Measurements from ENCODE around the gene HIGD1A. TPM values are rescaled to one million over a fixed set of nuclear protein-coding genes. Genes with fewer than 3 reads are reported as not detected.

HIGD1A gene
- polyA plus RNA-seq, 1 donor (not counting 4 experiments of a cell fraction or from before 2014, with no cell fraction given), result 443 TPM

GRCh38 chr3:42841332-42841731 lies 37.0 kb upstream of the HIGD1A start:
- peaks cover 7% of the 10 kb centered on the region for H3K27me3 ChIP-seq (ENCODE audit: control insufficient read depth, extremely low read depth, insufficient read depth, low read length)
- H3K27ac ChIP-seq (ENCODE audit: control insufficient read depth, insufficient read depth, low read length), result no peak overlapping the region
- H3K9me3 ChIP-seq (ENCODE audit: control insufficient read depth, low read depth, low read length), result no peaks in the 10 kb centered on the region
- dilution Hi-C loops (cut with MboI; ENCODE audit: extremely low pct_ligation_motif_present, low sequenced_read_pairs), result no loop called here
- no peaks in the 10 kb centered on the region for H3K4me1 ChIP-seq (ENCODE audit: control insufficient read depth, extremely low read depth, insufficient read depth, low read length)
- TF ChIP-seq, protein P1, sequence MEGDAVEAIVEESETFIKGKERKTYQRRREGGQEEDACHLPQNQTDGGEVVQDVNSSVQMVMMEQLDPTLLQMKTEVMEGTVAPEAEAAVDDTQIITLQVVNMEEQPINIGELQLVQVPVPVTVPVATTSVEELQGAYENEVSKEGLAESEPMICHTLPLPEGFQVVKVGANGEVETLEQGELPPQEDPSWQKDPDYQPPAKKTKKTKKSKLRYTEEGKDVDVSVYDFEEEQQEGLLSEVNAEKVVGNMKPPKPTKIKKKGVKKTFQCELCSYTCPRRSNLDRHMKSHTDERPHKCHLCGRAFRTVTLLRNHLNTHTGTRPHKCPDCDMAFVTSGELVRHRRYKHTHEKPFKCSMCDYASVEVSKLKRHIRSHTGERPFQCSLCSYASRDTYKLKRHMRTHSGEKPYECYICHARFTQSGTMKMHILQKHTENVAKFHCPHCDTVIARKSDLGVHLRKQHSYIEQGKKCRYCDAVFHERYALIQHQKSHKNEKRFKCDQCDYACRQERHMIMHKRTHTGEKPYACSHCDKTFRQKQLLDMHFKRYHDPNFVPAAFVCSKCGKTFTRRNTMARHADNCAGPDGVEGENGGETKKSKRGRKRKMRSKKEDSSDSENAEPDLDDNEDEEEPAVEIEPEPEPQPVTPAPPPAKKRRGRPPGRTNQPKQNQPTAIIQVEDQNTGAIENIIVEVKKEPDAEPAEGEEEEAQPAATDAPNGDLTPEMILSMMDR (optimal IDR thresholded peaks at IDR 0.05 in 1 of 3, IDR thresholded peaks at IDR 0.05 in 1 of 3, conservative IDR thresholded peaks at IDR 0.05 in 1 of 3; ENCODE audit: extremely low read depth in 1 of 3, insufficient read depth in 2 of 3, low read length in 3 of 3), result no peak
- no peak for TF ChIP-seq EZH2 (IDR thresholded peaks at IDR 0.05; ENCODE audit: low read length)
- H3K79me2 ChIP-seq (ENCODE audit: control insufficient read depth, insufficient read depth, low read length), result no peaks in the 10 kb centered on the region
- H2AFZ ChIP-seq (ENCODE audit: control insufficient read depth, low read length), result no peak overlapping the region
- no peak overlapping the region for H3K9ac ChIP-seq (ENCODE audit: control insufficient read depth, extremely low read depth, insufficient read depth, low read length)
- no peaks in the 10 kb centered on the region for H3K36me3 ChIP-seq (ENCODE audit: control insufficient read depth in 2 of 2, extremely low read depth in 1 of 2, insufficient read depth in 2 of 2, low read length in 2 of 2)
- no peak overlapping the region for H3K4me2 ChIP-seq (ENCODE audit: control insufficient read depth, extremely low read depth, insufficient read depth, low read depth, low read length)
- no peaks in the 10 kb centered on the region for H3K9me1 ChIP-seq (ENCODE audit: control insufficient read depth, extremely low read depth, insufficient read depth, low read length)
- no peak overlapping the region for H3K4me3 ChIP-seq (ENCODE audit: control insufficient read depth in 2 of 3, extremely low read depth in 1 of 3, insufficient read depth in 2 of 3, low read depth in 1 of 3, low read length in 3 of 3)
- no peak for DNase-seq (ENCODE audit: low read depth, low spot score)
- no peaks in the 10 kb centered on the region for H4K20me1 ChIP-seq (ENCODE audit: control insufficient read depth, extremely low read depth, insufficient read depth, low read length)
- FAIRE-seq, result no peak

GRCh38 chr3:42839616-42840015 lies 35.3 kb upstream of the HIGD1A start:
- no peak overlapping the region for H3K9ac ChIP-seq (ENCODE audit: control insufficient read depth, extremely low read depth, insufficient read depth, low read length)
- H3K27ac ChIP-seq (ENCODE audit: control insufficient read depth, insufficient read depth, low read length), result no peak overlapping the region
- dilution Hi-C loops (cut with MboI; ENCODE audit: extremely low pct_ligation_motif_present, low sequenced_read_pairs), result no loop called here
- H3K4me3 ChIP-seq (ENCODE audit: control insufficient read depth in 2 of 3, extremely low read depth in 1 of 3, insufficient read depth in 2 of 3, low read depth in 1 of 3, low read length in 3 of 3), result no peak overlapping the region
- no peaks in the 10 kb centered on the region for H3K9me3 ChIP-seq (ENCODE audit: control insufficient read depth, low read depth, low read length)
- no peaks in the 10 kb centered on the region for H3K9me1 ChIP-seq (ENCODE audit: control insufficient read depth, extremely low read depth, insufficient read depth, low read length)
- peak; percentile 71 for FAIRE-seq
- no peaks in the 10 kb centered on the region for H4K20me1 ChIP-seq (ENCODE audit: control insufficient read depth, extremely low read depth, insufficient read depth, low read length)
- H3K36me3 ChIP-seq (ENCODE audit: control insufficient read depth in 2 of 2, extremely low read depth in 1 of 2, insufficient read depth in 2 of 2, low read length in 2 of 2), result no peaks in the 10 kb centered on the region
- H3K4me1 ChIP-seq (ENCODE audit: control insufficient read depth, extremely low read depth, insufficient read depth, low read length), result no peaks in the 10 kb centered on the region
- no peak for DNase-seq (ENCODE audit: low read depth, low spot score)
- TF ChIP-seq EZH2 (IDR thresholded peaks at IDR 0.05; ENCODE audit: low read length), result no peak
- TF ChIP-seq, protein P1 (optimal IDR thresholded peaks at IDR 0.05 in 1 of 3, IDR thresholded peaks at IDR 0.05 in 1 of 3, conservative IDR thresholded peaks at IDR 0.05 in 1 of 3; ENCODE audit: extremely low read depth in 1 of 3, insufficient read depth in 2 of 3, low read length in 3 of 3), result peak; percentile 72 to 87 (median 77)
- no peaks in the 10 kb centered on the region for H3K79me2 ChIP-seq (ENCODE audit: control insufficient read depth, insufficient read depth, low read length)
- H3K4me2 ChIP-seq (ENCODE audit: control insufficient read depth, extremely low read depth, insufficient read depth, low read depth, low read length), result peak overlapping the region; percentile 10
- no peak overlapping the region for H2AFZ ChIP-seq (ENCODE audit: control insufficient read depth, low read length)
- peaks cover 1% of the 10 kb centered on the region for H3K27me3 ChIP-seq (ENCODE audit: control insufficient read depth, extremely low read depth, insufficient read depth, low read length)
